Parathyroid adenoma (tissue), 2 donors: ENCODE results near the gene CHRNG.

Experiments used
- H2AFZ ChIP-seq: fragments of 300-600 bp; sonication (generic); one replicate; pipeline ENCODE4 v1.7.0; 2017; ENCODE audit warnings: antibody characterized with exemption, mild to moderate bottlenecking
- H3K27ac ChIP-seq: fragments of 300-600 bp; sonication (generic); one replicate; pipeline ENCODE4 v1.7.0; 2017
- H3K27me3 ChIP-seq: fragments of 300-600 bp; sonication (generic); one replicate; pipeline ENCODE4 v1.7.0; 2017; ENCODE audit warnings: low read length; ENCODE audit not compliant: control insufficient read depth, insufficient read depth
- H3K36me3 ChIP-seq: fragments of 300-600 bp; sonication (generic); one replicate; pipeline ENCODE4 v1.7.0; 2017; ENCODE audit warnings: low read length; ENCODE audit not compliant: control insufficient read depth, insufficient read depth
- H3K4me1 ChIP-seq: fragments of 300-600 bp; sonication (generic); one replicate; pipeline ENCODE4 v1.7.0; 2017; ENCODE audit warnings: control low read depth
- H3K4me2 ChIP-seq: fragments of 300-600 bp; sonication (generic); one replicate; pipeline ENCODE4 v1.7.0; 2017; ENCODE audit warnings: low read length
- H3K4me3 ChIP-seq: fragments of 300-600 bp; sonication (generic); one replicate; pipeline ENCODE4 v1.7.0; 2017; ENCODE audit warnings: low read depth, low read length
- H3K79me2 ChIP-seq: fragments of 300-600 bp; sonication (generic); one replicate; pipeline ENCODE4 v1.7.0; 2017; ENCODE audit warnings: control low read depth
- H3K9ac ChIP-seq: fragments of 300-600 bp; sonication (generic); one replicate; pipeline ENCODE4 v1.7.0; 2017; ENCODE audit warnings: mild to moderate bottlenecking
- H3K9me3 ChIP-seq: fragments of 300-600 bp; sonication (generic); one replicate; pipeline ENCODE4 v1.7.0; 2017; ENCODE audit warnings: low read length; ENCODE audit not compliant: control insufficient read depth
- TF ChIP-seq, protein P1 (sequence below): fragments of 300-600 bp; sonication (generic); IDR thresholded peaks from one replicate; pipeline ENCODE4 v1.7.0; 2017; ENCODE audit warnings: antibody characterized with exemption, mild to moderate bottlenecking
- donor health status: primary hyperparathyroidism.

CHRNG gene

DNA sequence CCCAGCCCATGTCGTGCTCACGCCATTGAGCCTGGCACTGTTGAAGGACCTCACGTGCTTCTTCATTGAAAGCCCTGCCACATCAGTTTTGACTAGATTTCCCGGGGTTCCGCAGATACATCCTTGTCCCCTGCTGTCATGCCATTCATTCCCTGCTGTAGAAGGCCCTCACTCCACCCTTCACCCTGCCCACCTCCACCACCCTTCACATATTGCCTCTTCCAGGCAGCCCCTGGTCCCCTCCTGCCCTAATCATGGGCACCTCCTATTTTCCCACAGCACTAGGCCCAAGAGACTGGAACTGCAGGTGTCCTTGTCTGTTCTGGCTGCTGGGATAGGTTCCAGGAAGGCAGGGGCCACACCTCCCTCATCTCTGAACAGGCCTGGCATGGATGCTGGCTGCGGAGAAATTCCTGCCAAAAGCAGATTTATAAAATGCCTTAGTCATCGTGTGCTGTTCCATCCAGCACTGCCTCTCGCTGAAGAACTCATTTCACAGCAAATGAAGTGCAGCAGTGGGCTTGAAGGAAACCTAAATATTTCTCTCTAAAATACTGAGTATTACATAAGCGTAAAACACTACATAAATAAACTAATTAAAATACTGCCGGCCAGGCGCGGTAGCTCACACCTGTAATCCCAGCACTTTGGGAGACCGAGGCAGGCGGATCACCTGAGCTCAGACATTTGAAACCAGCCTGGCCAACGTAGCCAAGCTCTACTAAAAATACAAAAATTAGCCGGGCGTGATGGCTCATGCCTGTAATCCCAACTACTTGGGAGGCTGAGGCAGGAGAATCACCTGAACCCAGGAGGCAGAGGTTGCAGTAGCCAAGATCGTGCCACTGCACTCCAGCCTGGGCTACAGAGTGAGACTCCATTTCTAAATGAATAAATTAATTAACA, 49.4 kb downstream of the CHRNG start:
- Histone ChIP-seq H3K27me3 (no peaks in the 10 kb centered on the region), H3K79me2 (no peaks in the 10 kb centered on the region), H3K9ac (no peak overlapping the region), H2AFZ (peak overlapping the region; percentile 66), H3K4me1 (peaks cover 4% of the 10 kb centered on the region), H3K27ac (peak overlapping the region; percentile 53), H3K36me3 (no peaks in the 10 kb centered on the region), H3K4me3 (peak overlapping the region; percentile 31), H3K4me2 (peak overlapping the region; percentile 52), H3K9me3 (no peaks in the 10 kb centered on the region)
- TF ChIP-seq, protein P1, sequence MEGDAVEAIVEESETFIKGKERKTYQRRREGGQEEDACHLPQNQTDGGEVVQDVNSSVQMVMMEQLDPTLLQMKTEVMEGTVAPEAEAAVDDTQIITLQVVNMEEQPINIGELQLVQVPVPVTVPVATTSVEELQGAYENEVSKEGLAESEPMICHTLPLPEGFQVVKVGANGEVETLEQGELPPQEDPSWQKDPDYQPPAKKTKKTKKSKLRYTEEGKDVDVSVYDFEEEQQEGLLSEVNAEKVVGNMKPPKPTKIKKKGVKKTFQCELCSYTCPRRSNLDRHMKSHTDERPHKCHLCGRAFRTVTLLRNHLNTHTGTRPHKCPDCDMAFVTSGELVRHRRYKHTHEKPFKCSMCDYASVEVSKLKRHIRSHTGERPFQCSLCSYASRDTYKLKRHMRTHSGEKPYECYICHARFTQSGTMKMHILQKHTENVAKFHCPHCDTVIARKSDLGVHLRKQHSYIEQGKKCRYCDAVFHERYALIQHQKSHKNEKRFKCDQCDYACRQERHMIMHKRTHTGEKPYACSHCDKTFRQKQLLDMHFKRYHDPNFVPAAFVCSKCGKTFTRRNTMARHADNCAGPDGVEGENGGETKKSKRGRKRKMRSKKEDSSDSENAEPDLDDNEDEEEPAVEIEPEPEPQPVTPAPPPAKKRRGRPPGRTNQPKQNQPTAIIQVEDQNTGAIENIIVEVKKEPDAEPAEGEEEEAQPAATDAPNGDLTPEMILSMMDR = no peak

DNA sequence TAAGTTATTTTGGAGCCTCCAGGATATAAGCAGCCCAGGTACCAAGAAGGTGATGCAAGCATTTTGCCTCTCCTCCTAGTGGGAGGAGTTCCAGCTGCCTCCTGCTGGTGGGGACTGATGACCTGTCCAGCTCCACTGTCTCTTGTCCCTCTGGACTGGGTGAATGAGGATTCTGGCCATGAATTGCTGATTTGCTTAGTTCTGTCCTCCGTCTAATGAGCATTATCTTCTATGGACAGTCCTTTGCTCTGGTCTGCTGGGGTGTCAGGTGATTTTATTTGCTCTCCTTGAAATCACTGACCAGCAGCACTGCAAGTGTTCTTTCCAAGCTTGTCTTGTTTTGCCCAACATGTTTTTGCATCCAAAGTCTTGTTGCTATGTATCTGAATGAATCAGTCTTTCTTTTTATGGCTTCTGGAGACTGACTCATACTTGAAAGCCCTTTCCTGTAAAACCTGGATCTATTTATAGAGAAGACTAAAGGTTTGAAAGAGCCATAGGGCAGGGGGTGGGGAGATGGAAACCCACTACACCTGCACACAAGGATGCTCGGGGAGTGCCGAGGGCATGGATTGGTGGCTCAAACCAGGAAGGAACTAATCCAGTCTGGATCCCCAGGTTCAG, 53.4 kb downstream of the CHRNG start:
- H3K27me3 ChIP-seq = no peaks in the 10 kb centered on the region
- H2AFZ ChIP-seq = no peak overlapping the region
- no peak overlapping the region for H3K4me3 ChIP-seq
- H3K4me2 ChIP-seq = no peak overlapping the region
- no peak overlapping the region for H3K9ac ChIP-seq
- H3K79me2 ChIP-seq = no peaks in the 10 kb centered on the region
- TF ChIP-seq, protein P1 = no peak
- no peaks in the 10 kb centered on the region for H3K9me3 ChIP-seq
- H3K4me1 ChIP-seq = peaks cover 4% of the 10 kb centered on the region
- H3K27ac ChIP-seq = no peak overlapping the region
- H3K36me3 ChIP-seq = no peaks in the 10 kb centered on the region

DNA sequence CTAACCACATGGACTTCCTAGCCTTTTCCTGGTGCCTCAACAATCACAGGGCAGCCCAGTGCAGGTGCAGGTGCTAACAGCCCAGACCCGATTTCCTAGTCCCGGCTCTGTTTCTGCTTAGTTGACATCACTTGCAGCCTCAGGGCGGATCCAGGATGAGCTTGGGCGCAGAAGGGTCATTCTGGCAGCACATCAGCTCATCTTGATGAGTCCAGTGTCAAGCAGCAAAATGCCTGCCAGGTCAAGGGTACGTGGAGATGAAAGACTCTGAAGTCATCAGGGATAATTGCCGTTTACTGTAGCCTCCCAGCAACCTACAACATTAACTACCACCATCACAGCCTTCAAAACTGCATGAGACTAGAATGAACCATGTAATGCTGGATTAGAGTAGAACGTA, 54.5 kb downstream of the CHRNG start:
- no peaks in the 10 kb centered on the region for H3K9me3 ChIP-seq
- TF ChIP-seq, protein P1 = no peak
- H3K9ac ChIP-seq = no peak overlapping the region
- H3K36me3 ChIP-seq = no peaks in the 10 kb centered on the region
- no peak overlapping the region for H3K4me2 ChIP-seq
- no peak overlapping the region for H3K4me3 ChIP-seq
- no peak overlapping the region for H3K27ac ChIP-seq
- H3K27me3 ChIP-seq = no peaks in the 10 kb centered on the region
- no peak overlapping the region for H2AFZ ChIP-seq
- no peaks in the 10 kb centered on the region for H3K4me1 ChIP-seq
- no peaks in the 10 kb centered on the region for H3K79me2 ChIP-seq
